ENCODE measurements around the gene CCDC93.

CCDC93 gene

DNA sequence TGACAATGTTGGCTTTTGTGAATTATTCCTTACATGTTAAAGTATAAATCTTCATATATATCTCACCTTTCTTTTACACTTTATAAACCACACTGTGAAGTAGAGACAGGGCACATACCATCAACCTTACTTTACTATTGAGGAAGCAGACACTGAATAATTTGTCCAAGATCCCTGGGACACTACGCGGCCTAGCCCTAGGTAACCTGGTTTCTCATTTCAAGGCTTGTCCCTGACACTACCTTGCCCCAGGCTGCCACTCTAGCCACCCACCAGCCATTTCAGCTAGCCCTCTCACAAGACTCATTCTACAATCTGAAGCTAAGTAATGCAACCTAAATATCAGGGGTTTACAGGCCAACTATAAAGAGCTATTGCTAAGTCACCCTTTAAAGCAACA, 26.7 kb downstream of the CCDC93 start:
- DNase-seq (ENCODE audit: low spot score): no peak

DNA sequence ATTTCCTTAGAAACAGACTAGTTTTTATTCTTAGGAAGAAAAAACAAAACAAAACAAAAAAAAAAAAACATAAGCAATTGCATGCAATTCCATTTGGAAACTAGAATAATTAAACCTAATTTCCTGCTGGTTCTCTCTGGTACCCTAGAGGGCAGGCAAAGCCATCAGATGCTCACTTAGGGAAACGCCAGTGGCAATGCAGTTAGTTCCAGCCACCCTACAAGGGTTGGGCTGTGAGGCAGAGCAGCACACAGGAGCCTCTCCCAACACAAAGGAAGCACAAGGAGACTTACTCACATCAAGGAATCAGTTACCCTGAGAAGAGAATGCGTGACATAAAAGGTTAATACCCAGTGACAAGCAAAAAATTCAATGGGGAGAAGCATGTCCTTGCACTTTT, 28.8 kb downstream of the CCDC93 start:
- DNase-seq (ENCODE audit: low spot score): no peak

DNA sequence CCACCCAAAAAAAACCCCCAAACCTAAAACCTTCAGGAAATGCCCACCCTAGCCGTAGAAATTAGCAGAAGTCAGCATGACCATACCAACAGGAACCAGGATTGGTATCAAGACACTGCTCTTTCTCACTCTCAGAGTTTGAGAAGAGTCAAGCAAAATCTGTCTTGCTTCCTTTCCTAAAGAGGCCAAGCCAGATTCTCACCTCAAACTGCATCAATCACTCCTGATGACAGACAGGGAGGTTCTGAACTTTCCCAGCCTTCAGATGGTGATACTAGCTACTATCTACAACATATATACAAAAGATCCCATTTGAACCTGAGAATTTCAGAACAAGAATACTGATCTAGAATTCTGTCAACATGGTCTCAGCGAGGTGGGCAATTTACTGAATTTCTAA, 29.7 kb downstream of the CCDC93 start:
- DNase-seq (ENCODE audit: low spot score): no peak

DNA sequence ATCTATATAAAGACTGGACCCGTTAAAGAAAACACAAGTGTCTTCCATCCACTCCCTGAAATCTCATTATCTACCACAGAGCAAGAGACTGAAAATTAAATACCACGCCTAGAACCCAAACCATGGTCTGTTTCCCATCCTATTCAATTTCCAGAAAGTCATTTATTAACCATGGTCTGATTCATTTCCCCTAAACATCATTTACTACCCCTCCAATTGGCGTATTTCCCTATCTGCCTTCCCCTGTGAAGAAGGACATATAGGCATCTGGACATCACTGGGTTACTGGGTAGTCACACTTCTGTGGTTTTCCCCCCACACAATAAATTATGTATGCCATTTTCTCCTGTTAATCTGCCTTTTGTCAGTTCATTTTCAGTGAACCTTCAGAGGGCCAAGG, 30.8 kb downstream of the CCDC93 start:
- no peak for DNase-seq (ENCODE audit: low spot score)

DNA sequence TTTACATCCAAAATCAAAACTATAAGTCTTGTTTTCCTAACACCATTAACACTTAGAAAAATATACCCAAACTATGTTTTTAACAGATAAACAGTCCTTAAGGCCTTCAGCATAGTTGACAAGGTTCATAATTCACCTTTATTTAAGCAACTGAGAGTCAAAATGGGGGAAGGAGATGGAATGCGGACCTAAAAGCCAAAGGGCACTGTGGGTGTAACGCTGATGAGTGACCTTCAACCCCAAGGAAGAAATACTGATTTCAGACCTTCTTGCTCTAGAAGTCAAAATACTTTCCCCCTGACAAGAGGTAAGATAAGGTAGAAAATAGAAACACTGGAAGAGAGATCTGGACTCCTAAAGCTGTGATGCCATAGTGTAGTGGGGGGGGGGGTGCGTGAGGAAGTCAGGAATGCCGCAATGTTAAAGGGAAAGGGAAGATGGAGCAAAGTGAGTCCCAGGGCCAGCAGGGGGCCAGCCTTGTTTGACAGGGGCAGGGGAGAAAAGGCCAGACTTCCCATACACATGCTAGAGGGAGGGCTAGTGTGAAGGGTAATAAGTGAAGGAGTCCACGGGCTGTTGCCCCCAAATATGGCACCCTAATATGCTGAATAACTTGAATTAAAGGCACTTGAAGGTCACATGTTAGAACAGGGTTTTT, 31.4 kb downstream of the CCDC93 start:
- no peak for DNase-seq (ENCODE audit: low spot score)

DNA sequence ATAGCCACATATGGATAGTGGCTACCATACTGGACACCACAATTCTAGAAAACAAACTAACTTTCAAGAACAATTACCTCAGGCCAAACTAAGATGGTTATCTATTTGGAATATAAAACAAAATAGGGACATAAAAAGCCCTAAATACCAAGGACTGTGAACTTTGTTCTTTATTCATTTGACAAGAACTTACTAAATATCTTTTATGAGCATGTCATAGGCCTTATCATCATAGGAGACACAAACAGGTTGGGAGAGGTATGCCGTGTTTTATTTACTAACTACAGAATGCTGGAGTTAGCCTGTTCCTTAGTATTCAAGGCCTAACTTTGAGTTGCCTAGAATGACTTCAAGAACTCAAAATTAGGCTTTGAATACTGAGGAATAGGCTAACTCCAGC, 32.1 kb downstream of the CCDC93 start:
- no peak for DNase-seq (ENCODE audit: low spot score)

DNA sequence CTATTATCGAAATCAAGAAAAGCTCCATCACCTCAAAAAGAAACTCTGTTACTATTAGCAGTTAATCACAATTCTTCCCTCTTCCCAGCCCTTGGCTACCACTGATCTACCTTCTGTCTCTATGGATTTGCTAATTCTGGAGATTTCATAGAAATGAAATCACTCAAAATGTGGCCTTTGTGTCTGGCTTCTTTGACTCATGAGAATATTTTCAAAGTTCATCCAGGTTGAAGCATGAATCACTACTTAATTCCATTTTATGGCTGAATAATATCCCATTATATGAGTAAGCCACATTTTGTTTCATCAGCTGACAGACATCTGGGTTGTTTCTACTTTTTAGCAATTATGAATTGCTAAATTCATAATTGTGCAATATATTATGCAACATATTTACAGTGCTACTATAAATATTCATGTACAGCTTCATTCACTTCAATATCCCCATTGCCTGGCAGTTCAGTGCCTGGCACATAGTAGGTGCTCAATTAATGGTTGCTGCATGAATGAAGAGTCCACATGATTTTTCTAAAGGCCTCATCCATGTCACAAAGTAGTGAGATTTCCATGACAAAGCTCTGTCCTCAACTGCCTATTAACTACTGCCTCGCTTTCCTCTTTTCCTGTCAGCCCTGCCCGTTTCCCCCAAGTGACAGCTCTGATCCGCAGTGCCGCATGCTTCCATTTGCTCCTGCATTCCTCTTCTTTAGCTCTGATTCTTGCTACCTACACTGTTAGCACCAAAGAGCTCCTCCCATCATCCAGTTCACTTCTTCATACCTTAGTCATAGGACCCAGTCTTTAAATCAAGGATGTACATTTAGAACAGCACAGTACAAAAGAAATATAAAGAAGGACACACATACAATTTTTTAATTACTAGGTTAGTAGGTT, 32.8 kb downstream of the CCDC93 start:
- no peak for DNase-seq (ENCODE audit: low spot score)

DNA sequence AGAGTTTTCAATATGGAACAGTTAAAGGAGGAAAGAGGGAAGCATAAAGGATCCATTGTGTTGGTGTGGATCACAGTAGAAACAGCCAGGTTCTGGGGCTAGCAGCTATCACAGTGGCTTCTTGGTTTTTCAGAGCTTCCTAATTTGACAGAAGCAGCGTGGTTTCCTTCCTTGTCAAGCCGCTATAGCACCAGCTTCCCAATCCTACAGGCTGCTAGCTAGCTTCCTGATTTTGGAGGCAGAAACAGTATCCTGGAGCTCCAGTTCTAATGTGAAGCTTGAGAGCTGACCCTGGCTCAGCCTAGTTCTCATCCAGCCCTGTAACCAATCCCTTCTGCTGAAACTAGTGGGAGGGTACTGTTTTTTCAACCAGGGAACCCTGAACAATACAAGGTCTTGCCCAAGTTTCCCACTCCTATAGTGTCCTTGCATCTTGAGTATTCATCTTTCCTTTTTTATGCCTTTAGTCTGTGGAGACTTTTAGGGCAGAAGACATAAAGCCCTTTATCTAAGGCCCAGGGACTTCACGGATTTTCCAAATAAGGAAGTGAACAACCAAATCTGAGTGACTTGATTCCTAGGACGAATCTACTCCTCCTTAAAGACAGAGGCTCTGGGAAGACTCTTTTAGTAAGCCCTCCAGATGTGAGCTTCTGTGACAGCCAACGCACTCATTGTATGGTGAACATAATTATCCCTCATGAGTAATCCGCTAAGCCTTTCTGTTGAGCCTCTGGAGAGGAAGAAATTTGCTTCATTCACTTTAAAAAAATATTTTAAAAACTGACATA, 33.8 kb downstream of the CCDC93 start:
- no peak for DNase-seq (ENCODE audit: low spot score)

DNA sequence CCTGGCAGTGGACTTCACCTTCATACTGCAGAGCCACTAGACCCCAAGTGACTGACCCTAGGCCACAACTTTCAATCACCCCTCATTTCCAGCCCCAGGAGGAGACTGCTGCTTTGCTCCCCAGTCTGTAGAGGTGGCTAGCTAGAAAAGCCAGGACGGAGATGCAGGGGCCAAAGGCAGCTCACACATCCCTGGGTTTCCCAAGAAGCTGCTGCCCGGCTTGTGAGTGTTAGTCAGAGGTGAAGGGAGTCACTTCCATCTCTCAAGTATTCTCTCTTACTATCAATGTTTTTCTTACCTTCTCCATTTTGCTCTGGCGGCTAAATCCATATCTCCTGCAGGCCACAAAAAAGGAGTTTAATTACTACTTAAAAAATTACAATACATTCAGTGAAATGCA, 36.2 kb downstream of the CCDC93 start:
- no peak for DNase-seq (ENCODE audit: low spot score)

DNA sequence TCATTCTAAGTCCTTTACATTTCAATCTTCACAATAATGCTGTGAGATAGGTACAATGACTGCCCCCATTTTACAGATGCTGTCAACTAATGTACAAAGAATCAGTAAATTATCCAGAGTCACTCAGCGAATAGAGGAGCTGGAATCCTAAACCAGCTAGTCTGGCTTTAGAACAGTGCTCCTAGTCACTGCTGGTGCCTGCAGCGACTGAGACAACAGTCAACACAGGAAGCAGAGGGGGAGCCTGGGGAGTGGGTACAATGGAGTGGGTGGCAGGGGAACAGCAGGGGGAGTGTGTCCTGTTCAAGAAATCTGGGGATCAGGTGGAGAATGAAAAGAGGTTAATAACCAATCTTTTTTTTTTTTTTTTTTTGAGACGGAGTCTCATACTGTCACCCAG, 37.3 kb downstream of the CCDC93 start:
- DNase-seq (ENCODE audit: low spot score): no peak

DNA sequence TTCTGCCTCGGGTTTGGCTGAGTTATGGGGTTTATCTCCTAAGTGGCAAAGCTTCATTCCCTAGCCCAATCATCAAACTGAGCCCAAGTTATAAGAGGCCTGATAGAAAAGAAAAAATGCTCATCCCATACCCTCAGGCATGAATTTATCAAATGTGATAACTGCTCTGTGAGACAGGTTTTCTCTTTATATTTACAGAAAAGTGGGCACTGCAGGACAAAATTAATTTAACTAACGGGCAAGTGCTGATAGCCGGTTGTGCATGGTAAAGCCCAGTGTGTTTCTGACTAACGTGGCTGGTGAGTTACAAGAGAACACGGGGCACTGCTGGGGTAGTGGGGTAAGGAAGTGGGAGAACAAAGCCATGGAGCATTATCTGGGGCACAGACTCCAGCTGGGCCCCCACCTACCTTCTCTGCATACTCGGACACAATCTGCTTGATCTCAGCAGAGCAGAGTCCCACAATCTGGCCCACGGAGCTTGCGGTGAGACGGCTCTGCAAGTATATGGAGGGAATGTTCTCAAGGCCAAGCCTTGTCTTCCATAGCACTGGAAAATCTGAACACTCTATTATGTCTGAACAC, 40.3 kb downstream of the CCDC93 start:
- DNase-seq (ENCODE audit: low spot score): no peak

DNA sequence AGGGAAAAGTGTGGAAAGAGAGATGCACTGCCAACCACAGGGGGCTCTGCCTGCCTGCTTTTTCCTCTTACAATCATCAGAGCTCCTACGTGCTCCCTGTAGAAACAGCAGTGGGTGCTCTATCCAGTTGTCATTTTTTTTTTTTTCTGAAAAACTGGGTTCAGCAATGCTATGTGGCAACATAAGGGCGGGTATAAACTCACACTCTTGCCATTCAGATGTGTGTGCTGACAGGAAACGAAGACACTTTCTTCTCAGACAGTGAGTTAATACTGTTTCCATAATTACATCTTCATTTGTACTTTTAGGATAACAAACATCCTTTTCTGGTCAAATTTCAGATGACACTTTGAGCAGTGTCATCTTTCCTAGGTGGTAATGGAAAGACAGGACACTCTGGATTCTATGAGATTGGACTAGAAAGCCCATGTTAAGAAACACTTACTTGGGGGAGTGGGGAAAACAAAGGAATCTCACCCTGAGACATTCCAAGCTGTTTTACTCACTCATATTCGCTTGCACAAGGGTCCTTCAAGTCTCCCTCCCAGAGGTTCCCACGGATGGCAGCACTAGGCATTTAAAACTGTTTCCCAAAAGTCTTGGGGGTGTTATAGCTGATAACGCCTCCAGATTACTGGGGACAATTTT, 41.3 kb downstream of the CCDC93 start:
- DNase-seq (ENCODE audit: low spot score): no peak

DNA sequence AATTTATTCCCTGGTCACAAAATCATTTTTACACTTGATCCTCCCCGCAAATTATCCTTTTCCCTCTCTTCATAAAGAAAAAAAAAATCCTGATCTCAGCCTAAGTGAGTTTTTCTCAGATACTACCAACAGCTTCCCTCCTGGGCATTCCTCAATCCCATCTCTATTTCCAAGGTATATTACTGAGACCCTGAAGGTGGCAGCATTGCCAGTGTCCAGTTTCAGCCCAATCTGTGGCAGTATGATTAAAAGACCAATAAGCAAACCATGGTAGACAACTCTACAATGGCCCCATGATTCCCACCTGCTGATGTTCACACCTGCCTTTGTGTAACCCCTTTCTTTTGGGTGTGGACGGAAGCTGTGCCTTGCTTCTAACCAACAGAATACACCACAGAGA, 45.1 kb downstream of the CCDC93 start:
- no peak for DNase-seq (ENCODE audit: low spot score)

DNA sequence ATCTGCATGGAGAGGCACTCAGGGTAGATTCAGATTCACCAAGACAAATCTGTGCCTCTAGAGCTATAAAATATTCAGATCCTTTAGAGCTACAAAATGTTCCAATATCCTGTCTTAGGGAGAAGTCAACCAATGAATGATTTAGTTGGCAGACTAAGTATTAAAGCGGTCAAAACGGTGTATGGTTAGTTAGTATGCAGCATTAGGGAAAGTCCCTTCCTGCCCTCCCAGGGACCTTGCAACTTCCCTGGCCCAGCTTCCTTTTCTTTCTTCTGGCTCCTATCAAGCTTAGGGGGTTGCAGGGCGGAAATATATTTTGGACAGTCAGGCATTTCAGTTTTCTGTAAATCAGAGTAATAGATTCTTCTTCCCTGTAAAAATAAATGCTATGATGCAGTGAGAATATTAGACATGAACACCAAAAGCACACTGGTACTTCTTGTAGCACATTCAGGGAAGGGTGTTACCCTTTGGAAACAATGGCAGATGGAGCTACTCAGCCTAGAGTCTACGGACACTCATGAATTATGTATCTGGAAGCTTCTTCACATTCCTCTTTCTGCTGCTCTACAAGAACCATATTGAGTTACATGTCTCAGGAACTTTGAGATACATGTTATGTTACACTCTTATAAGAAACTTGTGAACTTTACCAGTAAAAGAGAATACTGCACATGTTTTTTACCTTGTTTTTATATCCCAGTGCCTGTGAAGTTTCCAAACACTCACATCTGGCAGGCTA, 45.7 kb downstream of the CCDC93 start:
- no peak for DNase-seq (ENCODE audit: low spot score)

DNA sequence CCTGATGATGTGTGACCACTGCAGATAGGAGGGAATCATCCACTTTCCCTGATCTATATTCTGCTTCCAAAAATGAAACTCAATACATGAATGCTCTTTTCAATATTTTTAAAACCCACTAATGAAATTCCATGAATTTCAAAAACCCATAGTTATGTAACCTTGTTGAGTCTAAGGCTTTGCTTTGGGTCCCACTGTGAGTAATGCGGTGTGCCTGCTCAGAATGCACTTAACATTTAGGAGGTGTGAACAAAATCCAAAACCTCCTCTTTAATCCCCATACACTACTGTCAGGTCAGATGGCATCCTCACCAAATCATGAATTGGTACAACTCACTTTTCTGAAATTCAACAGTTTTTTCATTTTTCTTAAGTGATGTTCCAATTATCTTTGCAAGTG, 50.4 kb downstream of the CCDC93 start:
- no peak for DNase-seq (ENCODE audit: low spot score)

DNA sequence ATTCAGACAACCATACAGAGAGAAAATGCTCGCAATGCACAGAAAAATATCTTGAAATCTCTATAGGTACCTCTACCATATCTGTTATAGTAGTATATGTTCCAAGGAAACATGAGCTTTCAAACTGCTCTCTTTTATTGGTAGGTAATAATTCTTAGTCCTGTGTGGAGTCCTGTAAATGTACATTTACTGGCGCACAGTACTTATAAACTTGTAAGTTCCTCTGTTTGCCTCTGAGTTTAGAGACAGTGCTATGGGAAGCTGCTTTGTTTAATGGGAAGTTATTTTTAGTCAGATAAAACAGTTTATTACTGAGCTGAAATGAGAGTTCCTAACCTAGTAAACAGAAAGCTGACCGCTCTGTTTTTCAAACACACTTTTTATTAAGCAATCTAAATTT, 52.7 kb downstream of the CCDC93 start:
- no peak for DNase-seq (ENCODE audit: low spot score)

DNA sequence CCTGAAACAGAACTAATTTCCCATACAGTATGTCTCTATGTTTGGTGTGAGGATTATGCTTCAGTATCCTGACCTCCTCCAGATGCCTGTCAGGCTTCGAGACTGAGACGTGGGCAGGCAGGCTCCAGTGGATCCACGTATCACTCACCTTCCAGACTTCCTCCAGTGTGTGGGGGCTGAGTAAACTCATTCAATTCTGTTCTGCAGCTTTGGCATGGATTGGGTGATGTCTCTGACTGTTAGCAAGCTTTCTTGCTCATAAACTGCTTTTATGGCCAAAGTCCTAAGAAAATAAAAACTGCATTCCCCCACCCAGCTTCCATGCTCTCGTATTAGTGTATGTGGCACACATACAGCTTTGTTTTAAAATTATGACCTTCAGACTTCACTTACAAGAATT, 53.6 kb downstream of the CCDC93 start:
- no peak for DNase-seq (ENCODE audit: low spot score)

DNA sequence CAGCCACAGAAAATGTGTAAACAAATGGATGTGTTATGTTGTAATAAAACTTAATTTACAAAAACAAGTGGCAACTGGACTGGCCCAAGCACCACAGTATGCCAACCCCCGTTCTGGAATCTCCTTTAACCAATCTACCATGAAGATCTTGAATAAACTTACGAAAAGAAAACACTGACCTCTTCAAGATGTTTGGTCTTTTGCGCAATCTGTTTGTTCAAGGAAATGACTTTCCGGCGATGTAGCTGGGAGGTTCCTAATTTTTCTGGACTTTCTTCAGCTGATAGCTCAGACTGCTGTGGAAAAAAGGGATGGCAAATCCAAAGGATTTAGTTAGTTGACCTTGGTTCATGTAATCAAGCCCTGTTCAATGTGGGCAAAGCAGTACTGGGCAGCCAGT, 55.7 kb downstream of the CCDC93 start:
- no peak for DNase-seq (ENCODE audit: low spot score)

DNA sequence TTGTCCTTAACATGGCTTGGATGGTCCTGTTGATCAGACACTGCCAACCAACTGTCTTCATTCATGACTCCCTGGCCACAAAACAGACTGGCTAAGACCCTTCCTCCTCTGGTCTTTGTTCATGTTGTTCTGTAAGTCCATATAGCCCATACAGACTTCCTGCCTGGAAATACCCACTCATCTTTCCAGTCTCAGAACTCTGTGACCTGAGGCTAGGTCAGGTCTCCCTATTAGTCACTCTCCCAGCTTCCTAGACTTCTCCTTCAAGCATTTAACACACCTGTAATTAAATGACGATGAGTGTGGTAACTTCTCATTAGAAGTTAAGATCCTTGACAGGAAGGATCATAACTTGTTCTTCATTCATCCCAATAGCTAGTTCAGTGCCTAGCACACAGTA, 56.3 kb downstream of the CCDC93 start:
- DNase-seq (ENCODE audit: low spot score): no peak

DNA sequence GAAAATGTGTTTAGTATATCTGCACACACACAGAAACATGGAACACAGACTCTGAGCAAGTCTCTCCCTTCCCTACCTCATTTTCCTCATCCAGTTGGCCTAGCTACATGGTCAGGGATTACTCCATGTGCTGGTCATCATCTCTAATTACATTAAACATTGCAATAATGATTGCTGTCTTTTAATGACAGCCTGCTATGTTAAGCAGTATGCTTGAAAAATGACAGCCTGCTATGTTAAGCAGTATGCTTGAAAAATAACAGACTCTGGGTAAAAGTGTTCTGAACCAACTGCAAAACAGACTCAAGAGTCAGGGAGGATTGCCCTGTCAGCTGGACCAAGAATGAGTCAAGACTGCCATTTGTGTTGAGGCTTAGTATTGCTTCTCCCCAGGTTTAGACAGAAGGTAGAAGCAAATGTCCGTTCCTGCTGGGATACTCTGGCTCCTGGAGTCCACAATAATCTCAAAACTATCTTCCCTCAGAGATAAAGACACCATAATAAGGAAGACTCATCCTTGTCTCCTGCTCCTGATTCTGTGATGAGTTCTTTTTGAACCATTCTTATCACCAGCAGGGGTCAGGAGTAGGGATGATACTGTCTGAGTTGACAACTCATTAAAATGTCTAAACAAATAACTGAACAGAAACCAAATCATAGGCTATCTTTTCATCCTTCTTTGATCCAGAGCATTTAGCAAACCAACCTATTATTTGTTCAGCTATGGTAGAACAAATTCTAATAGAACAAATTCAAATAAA, 57.7 kb downstream of the CCDC93 start:
- peak; percentile 26 for DNase-seq (ENCODE audit: low spot score)

DNA sequence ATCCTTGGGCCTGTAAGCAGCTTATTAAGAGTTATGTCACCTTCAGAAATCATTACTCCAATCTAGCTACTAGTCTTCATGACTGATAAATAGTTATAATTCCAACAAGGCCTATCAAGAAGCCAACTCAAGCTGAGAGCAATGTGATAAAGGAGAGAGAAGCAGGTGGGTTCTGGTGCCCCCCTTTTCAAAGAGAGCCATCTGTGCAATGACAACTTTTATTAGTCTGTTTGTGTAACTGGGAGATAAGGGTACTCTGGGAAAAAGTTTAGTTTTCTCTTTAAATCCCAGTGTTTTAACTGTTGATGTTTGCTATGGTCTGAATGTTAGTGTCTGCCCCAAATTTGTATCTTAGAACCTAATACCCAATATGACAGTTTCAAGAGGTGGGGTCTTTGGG, 60.6 kb downstream of the CCDC93 start:
- DNase-seq (ENCODE audit: low spot score): peak; percentile 77

All from hematopoietic multipotent progenitor cell treated with erythropoietin and hydrocortisone succinate and interleukin-3 and kit ligand, for 15 days (in vitro differentiated cells).